Adrenal gland (tissue), 12 donors: ENCODE measurements around the gene ABCD1. TPM values are rescaled to one million over a fixed set of nuclear protein-coding genes. Genes with fewer than 3 reads are reported as not detected.
A peak's percentile ranks its signal among the peaks of the same experiment; 100 is the strongest.
"Not testable (repeated sequence)": the region's sequence is repeated elsewhere in the genome, so short reads cannot be mapped to it uniquely, and the experiment has no call there.

Experiments
- DNase-seq, 7 donors: peaks; one replicate each; pipeline ENCODE4 v3.0.0-alpha.2; 2019 to 2020
- H3K27ac ChIP-seq, 5 donors: fragments of 200-600 bp; sonication (generic) in 4 of 5; 1 replicate in 3 of 5; 2 replicates in 2 of 5; pipeline versions ENCODE4 v1.5.1 to v1.8.0; 2016 to 2020; ENCODE audit warnings: mild to moderate bottlenecking in 1 of 5
- H3K27me3 ChIP-seq: fragments of 200-600 bp; 2 replicates; pipeline ENCODE4 v1.8.0; 2021
- H3K36me3 ChIP-seq, 2 donors: fragments of 200-600 bp; replicated peaks in 1 of 2; 1 replicate in 1 of 2; 2 replicates in 1 of 2; pipeline versions ENCODE4 v1.5.1 to v1.8.0; 2018 to 2022
- H3K4me1 ChIP-seq, 2 donors: fragments of 200-600 bp; replicated peaks in 1 of 2; 1 replicate in 1 of 2; 2 replicates in 1 of 2; pipeline versions ENCODE4 v1.5.1 to v1.8.0; 2018 to 2021
- H3K4me3 ChIP-seq, 4 donors: fragments of 200-600 bp; sonication (generic) in 3 of 4; one replicate each; pipeline ENCODE4 v1.5.1; 2016 to 2018
- H3K9me3 ChIP-seq, 3 donors: fragments of 200-600 bp; sonication (generic) in 1 of 3; replicated peaks in 1 of 3; 1 replicate in 2 of 3; 2 replicates in 1 of 3; pipeline versions ENCODE4 v1.5.1 to v1.8.0; 2016 to 2021
- CTCF ChIP-seq, 6 experiments: fragments of 450-650 bp in 4 of 6; fragments of 200-600 bp in 2 of 6; sonication (generic) in 1 of 6; IDR thresholded peaks; 1 replicate in 5 of 6; 2 replicates in 1 of 6; pipeline versions ENCODE4 v1.5.1 to v1.8.0; 2016 to 2021; ENCODE audit warnings: antibody characterized with exemption in 6 of 6, mild to moderate bottlenecking in 2 of 6, moderate library complexity in 1 of 6
- POLR2A ChIP-seq, 2 donors: fragments of 450-650 bp; IDR thresholded peaks; one replicate each; pipeline ENCODE4 v1.6.1; 2017; ENCODE audit warnings: antibody characterized with exemption in 2 of 2, mild to moderate bottlenecking in 2 of 2, moderate library complexity in 1 of 2
- WGBS, 4 donors: extraction: QIAGEN DNeasy Blood & Tissue Kit in 2 of 4; methylation state at CpG; one replicate each; pipeline versions ENCODE4 v1.1.5 to v1.1.7; 2013 to 2017; 5-methylcytosine and 5-hydroxymethylcytosine counted together
- intact Hi-C, 2 donors: fragments of 100-400 bp; cut with DNase I; formaldehyde crosslinking; loops; one replicate each; pipeline versions ENCODE4 v1.14.1 to v1.15.0; 2022 to 2023
- polyA plus RNA-seq, 3 donors: library from polyadenylated mRNA; stranded (reverse); fragments of 200-250 nt in 2 of 3; fragments of 350-450 nt in 1 of 3; fragmentation: Illumina TruSeq in 1 of 3; extraction: RNeasy Lipid Tissue Mini Kit (QIAGEN cat#74804) in 1 of 3; gene quantifications; one replicate each; pipeline ENCODE4 v1.2.3, GENCODE V29; 2013 to 2014
- total RNA-seq, 9 donors: library from RNA; depleted of rRNA in 4 of 9; stranded (reverse); fragments of >200 nt in 4 of 9; fragments of 120-200 nt in 1 of 9; fragmentation: NEBNext Ultra II Directional in 1 of 9; extraction: Animal tissue kit (Norgen Biotek cat#: 25700) in 1 of 9; gene quantifications; one replicate each; pipeline versions ENCODE4 v1.1.0 to v1.2.4, GENCODE V29; 2013 to 2023
- donor health status: healthy with polysubstance abuse.
- donor health status: Bipolar disorder and iron deficiency.
- donor health status: DM: yes; HTN: yes; CAD: no.
- donor health status: DM: no; HTN: no; CAD: no.
- donor health status: DM: no; HTN: no; CAD: no.
- donor health status: DM: yes; HTN: yes; CAD: no.

Gene ABCD1
- total and polyA plus RNA-seq, 12 donors = 29.6 to 78.0 (median 50.4) TPM

- TF ChIP-seq POLR2A (IDR thresholded peaks at IDR 0.05) = no peak
- H3K9me3 ChIP-seq = no peaks in the 10 kb centered on the region
- no peaks in the 10 kb centered on the region for H3K36me3 ChIP-seq
- no peak overlapping the region for H3K4me3 ChIP-seq
- no peak overlapping the region for H3K27ac ChIP-seq
- H3K27me3 ChIP-seq = no peaks in the 10 kb centered on the region
- peaks cover 0 to 5% of the 10 kb centered on the region in 2 donors for H3K4me1 ChIP-seq
- 89 to 92% (median 90%) methylated on average over 6 to 16 of the region's 16 CpGs for WGBS, 4 donors
- intact Hi-C loops = no loop called here
- DNase-seq = no peak
Observed at GRCh38 chrX:153740631-153741222, 16.1 kb downstream of the ABCD1 start.

- Histone ChIP-seq H3K36me3 (no peaks in the 10 kb centered on the region), H3K27me3 (no peaks in the 10 kb centered on the region), H3K4me1 (peaks cover 0 to 5% of the 10 kb centered on the region in 2 donors), H3K27ac (no peak overlapping the region), H3K4me3 (no peak overlapping the region), H3K9me3 (no peaks in the 10 kb centered on the region)
- DNase-seq = no peak
- intact Hi-C loops = no loop called here
- 35 to 75% (median 72%) methylated on average over 2 to 14 of the region's 14 CpGs for WGBS, 4 donors
- TF ChIP-seq CTCF (IDR thresholded peaks at IDR 0.05) = no peak
- no peak for TF ChIP-seq POLR2A (IDR thresholded peaks at IDR 0.05)
Observed at GRCh38 chrX:153741446-153741845, 16.8 kb downstream of the ABCD1 start.

- H3K4me3 ChIP-seq, H3K4me1 ChIP-seq, H3K27me3 ChIP-seq, H3K36me3 ChIP-seq, H3K9me3 ChIP-seq, intact Hi-C loops: not testable (repeated sequence)
- WGBS, 4 donors = 80 to 95% (median 89%) methylated on average over 2 to 14 of the region's 14 CpGs
- DNase-seq = peak in 1 of 7 donors; percentile 12
- H3K27ac ChIP-seq = peak overlapping the region in 2 of 5 donors; percentile 79 to 89
Observed at GRCh38 chrX:153742111-153742510, 17.5 kb downstream of the ABCD1 start.

- DNase-seq = peak in 4 of 7 donors; percentile 44 to 62 (median 49)
- intact Hi-C loops, H3K4me3 ChIP-seq, H3K36me3 ChIP-seq, H3K9me3 ChIP-seq, H3K27me3 ChIP-seq, H3K4me1 ChIP-seq: not testable (repeated sequence)
- WGBS, 4 donors = 33 to 65% (median 60%) methylated on average over 7 to 29 of the region's 32 CpGs
- H3K27ac ChIP-seq = peak overlapping the region; percentile 25 to 89 (median 70)
Observed at GRCh38 chrX:153742796-153743467, 18.3 kb downstream of the ABCD1 start.

- Histone ChIP-seq H3K27ac (peak overlapping the region; percentile 39 to 89 (median 70)), H3K4me3 (peak overlapping the region in 1 of 4 donors; percentile 10)
- H3K27me3 ChIP-seq, H3K36me3 ChIP-seq, intact Hi-C loops, H3K4me1 ChIP-seq, H3K9me3 ChIP-seq: not testable (repeated sequence)
- DNase-seq = peak; percentile 88 to 96 (median 92)
- TF ChIP-seq POLR2A (IDR thresholded peaks at IDR 0.05) = peak in 1 of 2 donors; percentile 67
- TF ChIP-seq CTCF (IDR thresholded peaks at IDR 0.05) = peak in 3 of 6 experiments; percentile 9 to 17 (median 10)
- 29 to 67% (median 34%) methylated on average over 4 to 27 of the region's 35 CpGs for WGBS, 4 donors
Observed at GRCh38 chrX:153743468-153744209, 19.0 kb downstream of the ABCD1 start.
